Liver (tissue), 3 donors: Measurements from ENCODE around the gene ULK4.

Experiments used
- FOXA1 ChIP-seq: IDR thresholded peaks from 2 replicates; pipeline ENCODE4 v1.6.1; 2016; ENCODE audit warnings: antibody characterized with exemption
- REST ChIP-seq: IDR thresholded peaks from 2 replicates; pipeline ENCODE4 v1.6.1; 2016; ENCODE audit warnings: antibody characterized with exemption, mild to moderate bottlenecking
- TAF1 ChIP-seq: conservative IDR thresholded peaks from 2 replicates; pipeline ENCODE4 v1.6.1; 2016; ENCODE audit warnings: antibody characterized with exemption, mild to moderate bottlenecking
- TF ChIP-seq, protein P1 (sequence below): fragments of 150-350 bp; IDR thresholded peaks from 2 replicates; pipeline ENCODE4 v1.5.1; 2017; ENCODE audit warnings: improper control_type of control experiment, low read depth, low read length; ENCODE audit not compliant: missing input control
- donor health status: healthy.
- donor health status: healthy.

GRCh38 chr3:41348401-41348800, 613.5 kb downstream of the ULK4 start:
- TF ChIP-seq, protein P1, sequence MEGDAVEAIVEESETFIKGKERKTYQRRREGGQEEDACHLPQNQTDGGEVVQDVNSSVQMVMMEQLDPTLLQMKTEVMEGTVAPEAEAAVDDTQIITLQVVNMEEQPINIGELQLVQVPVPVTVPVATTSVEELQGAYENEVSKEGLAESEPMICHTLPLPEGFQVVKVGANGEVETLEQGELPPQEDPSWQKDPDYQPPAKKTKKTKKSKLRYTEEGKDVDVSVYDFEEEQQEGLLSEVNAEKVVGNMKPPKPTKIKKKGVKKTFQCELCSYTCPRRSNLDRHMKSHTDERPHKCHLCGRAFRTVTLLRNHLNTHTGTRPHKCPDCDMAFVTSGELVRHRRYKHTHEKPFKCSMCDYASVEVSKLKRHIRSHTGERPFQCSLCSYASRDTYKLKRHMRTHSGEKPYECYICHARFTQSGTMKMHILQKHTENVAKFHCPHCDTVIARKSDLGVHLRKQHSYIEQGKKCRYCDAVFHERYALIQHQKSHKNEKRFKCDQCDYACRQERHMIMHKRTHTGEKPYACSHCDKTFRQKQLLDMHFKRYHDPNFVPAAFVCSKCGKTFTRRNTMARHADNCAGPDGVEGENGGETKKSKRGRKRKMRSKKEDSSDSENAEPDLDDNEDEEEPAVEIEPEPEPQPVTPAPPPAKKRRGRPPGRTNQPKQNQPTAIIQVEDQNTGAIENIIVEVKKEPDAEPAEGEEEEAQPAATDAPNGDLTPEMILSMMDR, result no peak
- no peak for TF ChIP-seq REST
- no peak for TF ChIP-seq FOXA1
- TF ChIP-seq TAF1, result no peak
